ENCODE measurements around the gene ACP1. TPM values are rescaled to one million over a fixed set of nuclear protein-coding genes. Genes with fewer than 3 reads are reported as not detected.

Gene ACP1
- polyA plus RNA-seq, 2 of the 4 experiments (the other 2 are of a cell fraction) = 204 to 338 TPM

- POLR2A ChIA-PET = no interaction called here
- TF ChIP-seq HOXB13 (CRISPR knock-in tag; IDR thresholded peaks at IDR 0.05; ENCODE audit: low read depth) = no peak
- TF ChIP-seq ZC3H11A (IDR thresholded peaks at IDR 0.05) = no peak
- TF ChIP-seq RFX5 (IDR thresholded peaks at IDR 0.05) = no peak
- TF ChIP-seq PHF8 (IDR thresholded peaks at IDR 0.05; ENCODE audit: borderline replicate concordance, low read depth) = no peak
- no peak for TF ChIP-seq JUN (IDR thresholded peaks at IDR 0.05)
- TF ChIP-seq KDM5A (IDR thresholded peaks at IDR 0.05) = no peak
- no peak for TF ChIP-seq BCL3 (IDR thresholded peaks at IDR 0.05)
- no peak for TF ChIP-seq HOXB5 (CRISPR knock-in tag; IDR thresholded peaks at IDR 0.05)
- no peak for TF ChIP-seq BHLHE40 (IDR thresholded peaks at IDR 0.05; ENCODE audit: low read depth, low read length)
- no peak for TF ChIP-seq ESRRA (IDR thresholded peaks at IDR 0.05; ENCODE audit: borderline replicate concordance, low read length)
- no peak for TF ChIP-seq FOXS1 (CRISPR knock-in tag; IDR thresholded peaks at IDR 0.05)
- TF ChIP-seq HEYL (CRISPR knock-in tag; IDR thresholded peaks at IDR 0.05) = no peak
- TF ChIP-seq CBX8 (IDR thresholded peaks at IDR 0.05) = no peak
- no peak for TF ChIP-seq TFCP2L1 (CRISPR knock-in tag; IDR thresholded peaks at IDR 0.05)
- no peak for TF ChIP-seq POLR2A (IDR thresholded peaks at IDR 0.05; ENCODE audit: low read length)
- no peak for TF ChIP-seq RARB (CRISPR knock-in tag; IDR thresholded peaks at IDR 0.05)
- CTCF ChIA-PET = interaction anchor here (0.7 kb wide), 1 partner anchor 431 kb away, joined by 3 read pairs; no protein-coding TSS in a partner anchor
- Histone ChIP-seq H3K4me1 (no peaks in the 10 kb centered on the region), H3K4me3 (no peak overlapping the region), H3K27ac (no peak overlapping the region), H3K4me2 (no peak overlapping the region), H3K9me3 (no peaks in the 10 kb centered on the region)
- ATAC-seq (no peak), FAIRE-seq (no peak), DNase-seq (ENCODE audit: low read depth in 1 of 2, low spot score in 1 of 2) (no peak)
- 73% methylated on average over 9 of the region's 9 CpGs for WGBS (ENCODE audit: missing lambda C conversion rate)
These were observed 33.1 kb upstream of the ACP1 start for GRCh38 chr2:231521-232185.

- WGBS (ENCODE audit: missing lambda C conversion rate) = 68% methylated on average over 7 of the region's 7 CpGs
- H3K4me2 ChIP-seq = no peak overlapping the region
- H3K4me1 ChIP-seq = no peaks in the 10 kb centered on the region
- TF ChIP-seq RCOR1 (IDR thresholded peaks at IDR 0.05; ENCODE audit: low read depth, low read length) = no peak
- no peak for TF ChIP-seq JUNB (IDR thresholded peaks at IDR 0.05)
- TF ChIP-seq HDAC2 (IDR thresholded peaks at IDR 0.05) = no peak
- TF ChIP-seq HMGXB4 (CRISPR knock-in tag; IDR thresholded peaks at IDR 0.05; ENCODE audit: borderline replicate concordance) = no peak
- TF ChIP-seq POLR2AphosphoS2 (conservative IDR thresholded peaks at IDR 0.05; ENCODE audit: low read length) = no peak
- no peak for TF ChIP-seq BCL3 (IDR thresholded peaks at IDR 0.05)
- TF ChIP-seq MAFK (IDR thresholded peaks at IDR 0.05; ENCODE audit: partially characterized antibody) = no peak
- no peak for TF ChIP-seq MYC (IDR thresholded peaks at IDR 0.05; ENCODE audit: borderline replicate concordance, low read length)
- TF ChIP-seq GATA3 (IDR thresholded peaks at IDR 0.05; ENCODE audit: borderline replicate concordance) = no peak
- TF ChIP-seq CHD2 (IDR thresholded peaks at IDR 0.05; ENCODE audit: low read length, partially characterized antibody) = no peak
- TF ChIP-seq ESRRA (IDR thresholded peaks at IDR 0.05; ENCODE audit: borderline replicate concordance, low read length) = no peak
- TF ChIP-seq CBX2 (IDR thresholded peaks at IDR 0.05; ENCODE audit: borderline replicate concordance, low read depth) = no peak
- TF ChIP-seq USF2 (IDR thresholded peaks at IDR 0.05) = no peak
- TF ChIP-seq EP300 (IDR thresholded peaks at IDR 0.05) = no peak
- DNase-seq (ENCODE audit: low read depth in 1 of 2, low spot score in 1 of 2) (no peak), ATAC-seq (no peak), FAIRE-seq (no peak)
- no peak overlapping the region for H3K27ac ChIP-seq
- ChIA-PET POLR2A (no interaction called here), CTCF (interaction anchor here (2.0 kb wide), 1 partner anchor 18 kb away, joined by 4 read pairs; no protein-coding TSS in a partner anchor)
- H3K4me3 ChIP-seq = no peak overlapping the region
- H3K9me3 ChIP-seq = no peaks in the 10 kb centered on the region
These were observed 31.7 kb upstream of the ACP1 start for GRCh38 chr2:233030-233429.
